HG03378 (cell line): Measurements from ENCODE around the gene LAMA2.
"Not testable (repeated sequence)": the region's sequence is repeated elsewhere in the genome, so short reads cannot be mapped to it uniquely, and the experiment has no call there.

Source experiments
- ATAC-seq: cut with Tn5 transposase; IDR thresholded peaks from one replicate; pipeline ENCODE4 v1.9.1; 2021; ENCODE audit warnings: mild to moderate bottlenecking, moderate library complexity; ENCODE audit not compliant: unreplicated experiment

Gene LAMA2

DNA sequence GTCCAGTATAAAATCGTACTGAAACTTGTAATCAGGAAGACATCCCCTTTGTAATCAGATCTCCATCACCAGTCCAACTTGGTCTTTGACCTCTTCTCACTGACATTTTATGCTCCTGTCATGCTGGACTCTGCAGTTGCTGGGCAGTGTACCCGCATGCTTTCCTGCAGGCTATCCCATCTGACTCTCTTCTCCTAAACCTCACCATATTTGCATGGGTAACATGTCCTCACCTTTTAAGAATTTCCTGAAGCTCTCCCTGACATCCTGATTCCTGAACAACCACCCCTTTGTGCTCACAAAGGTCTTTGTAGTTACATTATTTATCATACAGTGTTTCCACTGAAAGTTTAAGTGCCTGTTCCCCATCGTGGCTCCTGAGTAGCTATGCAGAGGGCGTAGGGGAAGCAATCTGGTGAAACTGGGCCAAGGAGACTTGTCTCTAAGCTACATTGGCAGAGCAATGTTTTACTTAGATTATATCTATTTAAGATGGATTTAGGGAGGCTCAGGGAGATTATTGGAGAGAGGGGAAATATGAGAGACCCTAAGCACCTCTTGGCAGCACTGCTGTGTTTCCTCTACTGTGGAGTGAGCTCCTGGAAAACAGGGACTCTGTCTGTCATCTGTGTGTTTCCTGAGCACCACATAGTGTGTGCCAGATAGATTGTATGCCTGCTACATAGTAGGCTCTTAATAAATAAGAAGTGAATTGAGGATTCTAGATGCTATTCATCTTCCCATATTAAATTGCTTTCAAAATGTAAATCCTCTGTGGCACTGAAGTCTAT is 124.0 kb downstream of the LAMA2 start:
- no peak for ATAC-seq

DNA sequence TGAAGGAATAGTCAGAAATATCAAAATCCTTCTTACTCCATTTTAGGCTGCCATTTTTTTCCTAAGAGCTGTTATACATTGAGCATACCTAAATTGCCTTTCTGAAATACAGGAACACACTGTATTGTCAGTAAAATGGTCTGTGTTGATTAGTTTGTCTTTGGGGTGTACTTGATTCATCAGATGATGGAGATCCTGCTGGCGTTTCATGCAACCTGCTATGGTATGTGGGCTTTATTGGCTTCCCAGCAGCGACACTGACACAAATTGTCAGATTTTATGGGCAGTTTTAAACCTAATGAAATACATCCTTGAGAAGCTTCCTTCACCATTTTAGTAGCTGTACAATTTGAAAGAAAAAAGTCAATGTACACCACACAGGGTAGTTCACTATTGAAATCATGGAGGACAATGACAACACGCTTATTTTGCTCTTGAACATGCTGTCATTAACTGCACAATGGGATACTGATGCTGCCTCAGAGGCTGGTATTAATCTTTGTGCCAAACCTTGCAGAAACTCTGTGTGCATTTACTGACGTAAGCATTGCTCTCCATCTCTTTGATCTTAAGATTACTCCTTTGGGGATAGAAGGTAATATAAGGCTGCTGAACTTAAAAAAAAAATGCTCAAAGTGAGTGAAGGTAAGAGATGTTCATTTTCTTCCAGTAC is 124.9 kb downstream of the LAMA2 start:
- no peak for ATAC-seq

DNA sequence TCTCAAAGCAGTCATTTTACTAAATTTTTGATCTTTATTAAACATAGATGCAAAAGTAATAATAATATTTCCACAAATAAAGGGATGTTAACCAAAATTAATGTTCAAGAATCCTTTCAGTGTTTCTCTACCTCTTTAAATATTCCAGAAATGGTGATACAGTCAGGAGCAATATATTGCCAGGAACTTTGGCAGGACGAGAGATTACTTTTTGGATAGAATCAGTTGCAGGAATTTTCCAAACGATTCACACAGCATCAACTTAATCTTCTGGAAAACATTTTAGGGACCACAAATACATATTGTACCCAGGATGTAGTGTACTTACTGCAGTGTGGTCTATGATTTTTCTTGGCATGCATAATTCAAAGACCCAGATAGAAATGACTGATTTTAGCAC is 125.7 kb downstream of the LAMA2 start:
- ATAC-seq, result no peak

DNA sequence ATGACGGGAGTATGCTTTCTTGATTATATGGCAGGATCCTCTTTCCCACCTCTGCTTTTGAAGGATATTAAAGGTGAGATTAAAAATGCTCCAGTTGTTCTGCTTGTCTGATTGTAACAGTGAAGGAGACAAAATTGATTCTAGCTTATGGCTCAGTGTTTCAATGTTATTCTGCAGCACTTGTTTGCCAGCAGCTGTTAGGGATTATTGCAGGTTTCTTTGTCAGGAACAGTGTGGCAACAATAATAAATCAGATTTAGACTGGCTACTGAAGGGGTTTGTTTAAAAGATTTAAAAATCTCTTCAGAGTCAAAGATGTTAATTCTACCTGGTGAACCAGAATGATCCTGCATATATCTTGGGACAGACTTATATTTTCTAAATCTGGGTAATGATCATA is 126.9 kb downstream of the LAMA2 start:
- no peak for ATAC-seq

DNA sequence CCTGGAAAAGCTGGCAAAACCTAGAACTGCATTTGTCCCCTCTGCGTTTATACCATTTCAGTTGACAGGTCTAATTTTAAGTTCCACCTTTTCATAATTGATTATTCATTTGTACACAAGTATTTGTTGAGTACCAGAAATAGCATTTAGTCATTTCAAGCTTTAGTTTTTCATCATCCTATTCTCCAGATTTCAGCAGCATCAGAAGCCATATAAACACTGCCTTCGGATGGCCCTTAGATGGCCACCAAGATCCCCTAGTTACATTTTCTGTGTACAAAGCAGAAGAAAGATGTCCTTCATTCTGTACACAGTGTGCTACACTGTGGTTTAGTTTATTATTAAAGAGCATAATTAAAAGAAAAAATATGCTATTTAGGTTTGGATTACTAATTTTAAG is 131.4 kb downstream of the LAMA2 start:
- no peak for ATAC-seq

DNA sequence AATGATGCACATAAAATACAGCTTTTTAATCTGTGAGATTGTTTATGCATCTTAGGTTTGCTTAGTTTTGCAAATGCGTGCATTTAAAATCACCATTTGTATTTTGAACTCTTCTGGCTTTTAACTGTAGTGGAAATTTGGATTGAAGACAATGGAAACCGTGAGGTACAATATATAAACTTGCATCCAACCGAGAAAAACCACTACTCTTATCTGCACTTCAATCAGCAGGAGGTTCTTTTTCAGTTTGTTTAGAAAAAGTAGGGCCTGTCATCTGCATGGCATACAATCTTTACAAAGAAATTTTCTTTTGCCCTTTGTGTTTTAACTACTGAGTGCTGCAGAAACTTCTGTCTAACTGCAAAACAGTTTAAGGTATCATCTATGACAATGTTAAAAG is 132.8 kb downstream of the LAMA2 start:
- no peak for ATAC-seq

DNA sequence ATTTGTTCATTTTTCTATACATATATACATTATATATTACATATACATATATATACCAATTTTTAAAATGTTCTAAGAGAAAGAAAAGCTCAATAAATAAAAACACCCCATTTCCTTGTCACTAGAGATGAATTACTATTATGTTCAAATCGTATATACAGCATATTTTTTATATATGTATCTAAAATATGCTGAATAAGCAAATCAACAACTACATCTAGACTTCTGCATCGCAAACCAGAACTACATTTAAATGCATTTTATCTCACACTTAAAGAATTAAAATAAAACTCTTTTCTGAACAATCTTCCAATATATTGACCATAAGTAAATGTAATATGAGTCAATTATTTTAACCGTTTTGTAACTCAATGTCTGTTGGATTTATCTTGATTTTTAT is 133.9 kb downstream of the LAMA2 start:
- no peak for ATAC-seq

DNA sequence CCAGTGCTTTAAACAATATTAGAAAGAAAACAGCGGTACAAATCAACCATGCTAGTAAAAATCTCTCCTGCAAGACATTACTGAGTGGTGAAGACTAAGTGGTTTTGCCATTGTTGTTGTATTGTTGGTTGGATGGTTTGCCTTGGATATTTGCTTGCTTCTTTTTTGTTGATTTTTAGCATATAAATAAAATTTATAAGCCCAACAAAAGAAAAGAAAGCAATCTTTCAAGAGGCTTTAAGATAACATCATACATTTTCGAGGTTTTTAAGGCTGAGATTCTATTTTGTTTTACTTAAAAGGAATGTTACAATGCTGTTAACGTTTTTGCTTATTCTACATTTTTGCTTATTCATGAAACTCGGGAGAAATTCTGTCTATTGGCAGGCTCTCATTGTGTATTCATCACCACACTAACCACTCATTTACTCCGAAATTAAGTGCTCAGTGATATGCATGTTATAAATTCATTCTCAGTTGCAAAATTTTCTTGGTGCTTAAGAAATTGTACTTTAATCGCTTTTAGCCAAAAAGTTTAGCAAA is 139.1 kb downstream of the LAMA2 start:
- no peak for ATAC-seq

DNA sequence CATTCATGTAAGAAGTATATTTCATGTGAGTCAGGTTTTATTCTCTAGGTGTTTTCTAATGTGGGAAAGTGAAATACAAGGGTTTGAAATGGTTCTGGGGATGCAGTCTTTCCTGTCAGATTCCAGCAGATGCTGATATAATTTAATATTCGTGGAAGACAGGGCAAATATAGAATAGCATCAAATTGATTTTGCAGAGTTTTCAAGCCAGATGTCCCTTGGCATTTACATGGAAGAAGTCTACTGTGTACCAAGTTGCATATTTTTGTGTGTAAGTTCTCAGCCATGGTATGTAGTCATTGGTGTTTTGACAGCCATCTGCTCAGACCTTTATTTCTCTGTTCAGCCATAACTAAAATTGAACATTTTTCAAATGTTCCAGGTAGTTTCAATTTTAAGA is 143.7 kb downstream of the LAMA2 start:
- no peak for ATAC-seq

DNA sequence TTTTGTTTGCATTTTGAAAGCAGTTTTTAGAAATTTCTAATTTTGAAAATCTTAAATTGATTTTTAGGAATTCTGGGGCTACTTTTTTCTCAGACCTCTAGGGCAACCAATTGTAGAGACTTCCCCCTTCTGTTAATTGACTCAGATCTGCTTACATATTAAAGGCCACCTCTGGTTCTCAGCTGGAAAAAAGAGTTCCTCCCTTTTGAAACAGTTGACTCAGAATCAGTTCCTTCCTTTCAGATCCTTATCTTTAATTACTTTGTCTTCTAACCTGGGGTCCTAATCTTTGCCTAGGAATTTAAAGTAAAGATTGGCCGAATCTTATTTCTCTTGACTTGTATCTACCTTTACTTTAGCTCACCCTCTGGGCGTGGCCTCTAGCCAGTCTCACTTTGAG is 146.8 kb downstream of the LAMA2 start:
- no peak for ATAC-seq

DNA sequence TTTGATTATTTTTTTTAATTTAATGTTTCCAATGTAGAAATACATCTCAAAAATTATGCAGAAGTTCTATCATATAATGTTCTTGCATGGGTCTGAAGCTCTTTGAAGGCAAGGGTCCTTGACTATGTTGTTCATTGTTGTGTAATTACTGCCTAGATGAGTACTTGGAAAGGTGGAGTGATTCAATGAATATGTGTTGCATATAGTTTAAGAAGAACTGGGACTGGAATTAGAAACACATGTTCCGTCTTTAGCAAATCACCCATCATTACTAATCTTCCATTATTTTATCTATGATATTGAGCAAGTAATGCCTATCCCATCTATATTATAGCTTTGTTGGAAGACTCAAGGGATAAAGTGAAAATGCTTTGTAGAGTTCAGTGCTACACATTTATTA is 147.3 kb downstream of the LAMA2 start:
- no peak for ATAC-seq

DNA sequence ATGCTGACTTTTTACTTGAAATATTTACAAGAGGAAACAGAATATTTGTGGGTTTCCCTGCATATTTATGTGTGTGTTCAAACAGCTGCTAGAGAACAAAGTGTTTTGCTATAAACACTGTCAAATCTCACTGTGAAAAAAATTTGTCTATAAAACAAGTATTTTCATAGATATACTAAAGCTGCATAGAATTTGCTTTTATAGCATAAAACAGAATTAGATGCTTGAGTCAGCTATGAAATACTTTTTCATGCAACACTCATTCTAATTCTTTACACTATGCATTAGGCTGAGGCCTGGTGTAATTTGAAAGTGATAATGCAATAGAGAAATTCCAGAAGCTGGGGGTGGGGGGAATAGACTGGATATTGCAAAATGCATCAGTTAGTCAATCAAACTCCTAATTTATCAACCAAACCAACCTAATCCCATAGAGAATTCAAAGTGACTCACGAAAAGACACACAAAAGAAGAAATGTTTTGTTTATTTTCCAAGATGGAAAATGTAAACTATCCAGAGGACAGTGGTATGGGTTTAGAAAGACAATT is 148.2 kb downstream of the LAMA2 start:
- ATAC-seq, result no peak

DNA sequence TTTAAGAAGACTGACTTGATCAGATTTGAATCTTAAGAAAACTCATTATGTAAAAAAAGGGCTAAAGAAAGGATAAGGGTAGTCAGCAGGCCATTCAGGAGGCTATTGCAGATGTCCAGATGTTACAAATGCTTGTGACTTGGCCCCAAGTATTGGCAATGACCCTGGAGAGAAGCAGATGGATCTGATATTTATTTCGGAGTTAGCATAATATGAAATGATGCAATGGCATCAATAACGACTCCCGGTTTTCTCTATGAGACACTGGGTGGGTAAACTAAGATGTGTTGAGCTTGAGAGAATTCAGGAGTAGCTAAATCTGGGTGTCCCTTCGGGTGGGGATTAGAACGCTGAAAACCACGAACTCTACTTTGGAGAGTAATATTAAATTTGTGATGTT is 149.7 kb downstream of the LAMA2 start:
- no peak for ATAC-seq

DNA sequence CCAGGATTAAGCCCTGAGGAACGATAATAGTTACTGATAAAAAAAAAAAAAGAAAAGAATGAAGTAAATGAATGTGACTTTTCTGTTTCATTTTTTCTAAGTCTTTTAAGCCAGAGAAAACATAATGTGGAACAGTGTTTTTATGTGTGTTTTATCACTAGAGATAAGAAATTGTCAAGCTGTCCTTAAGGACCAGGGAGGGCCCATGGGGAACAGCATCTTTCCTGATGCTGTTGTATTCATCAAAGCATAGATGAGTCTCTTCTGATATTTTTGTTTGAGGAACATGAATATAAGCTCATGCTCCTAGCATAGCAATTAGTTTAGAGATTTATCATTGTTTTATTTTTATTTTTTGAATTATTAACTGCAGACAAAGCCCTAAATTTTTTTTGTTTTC is 150.2 kb downstream of the LAMA2 start:
- no peak for ATAC-seq

DNA sequence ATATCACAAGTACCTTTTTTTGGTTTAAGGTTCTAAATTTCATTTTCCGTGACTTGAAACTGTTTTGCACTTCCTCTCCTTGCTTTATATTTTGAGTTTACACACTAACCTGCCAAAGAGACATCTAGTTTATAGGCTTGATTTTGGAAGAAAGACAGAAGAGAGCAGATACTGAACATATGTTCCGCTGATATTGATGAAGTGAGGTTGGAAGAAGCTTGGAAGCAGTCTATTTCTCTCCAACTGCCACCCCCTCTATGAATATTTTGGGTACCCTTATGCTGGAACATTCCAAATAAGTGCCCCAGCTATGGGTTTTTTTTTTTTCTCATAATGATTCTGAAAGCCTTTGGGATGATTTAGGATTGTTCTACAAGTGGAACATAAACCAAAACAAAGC is 150.6 kb downstream of the LAMA2 start:
- no peak for ATAC-seq

DNA sequence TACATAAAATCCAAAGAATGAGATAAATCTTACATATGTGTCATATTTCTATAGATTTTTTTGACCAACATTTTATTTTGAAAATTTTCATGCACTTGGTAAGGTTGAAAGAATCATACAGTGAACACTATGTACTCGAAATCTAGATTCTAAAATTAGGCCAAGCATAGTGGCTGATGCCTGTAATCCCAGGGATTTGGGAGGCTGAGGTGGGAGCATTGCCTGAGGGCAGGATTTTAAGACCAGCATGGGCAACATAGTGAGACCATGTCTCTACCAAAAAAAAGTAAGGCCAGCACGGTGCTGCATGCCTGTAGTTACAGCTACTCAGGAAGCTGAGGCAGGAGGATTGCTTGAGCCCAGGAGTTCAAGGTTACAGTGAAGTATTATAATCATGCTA is 158.6 kb downstream of the LAMA2 start:
- ATAC-seq, result no peak

DNA sequence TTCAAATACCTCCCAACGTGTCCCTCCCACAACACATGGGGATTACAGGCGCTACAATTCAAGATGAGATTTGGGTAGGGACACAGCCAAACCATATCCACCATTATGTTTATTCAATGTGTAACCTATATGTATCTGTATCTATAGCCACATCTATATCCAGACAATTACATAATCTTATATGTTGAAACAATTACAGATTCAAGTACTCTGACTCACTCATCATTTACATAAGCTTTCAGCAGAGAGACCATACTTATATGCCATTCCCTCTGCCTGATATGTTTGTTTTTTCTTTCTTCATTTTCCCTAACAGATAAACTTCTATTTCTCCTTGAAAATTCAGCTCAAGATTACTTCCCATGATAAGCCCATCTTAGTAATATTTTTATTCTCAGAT is 163.6 kb downstream of the LAMA2 start:
- no peak for ATAC-seq

DNA sequence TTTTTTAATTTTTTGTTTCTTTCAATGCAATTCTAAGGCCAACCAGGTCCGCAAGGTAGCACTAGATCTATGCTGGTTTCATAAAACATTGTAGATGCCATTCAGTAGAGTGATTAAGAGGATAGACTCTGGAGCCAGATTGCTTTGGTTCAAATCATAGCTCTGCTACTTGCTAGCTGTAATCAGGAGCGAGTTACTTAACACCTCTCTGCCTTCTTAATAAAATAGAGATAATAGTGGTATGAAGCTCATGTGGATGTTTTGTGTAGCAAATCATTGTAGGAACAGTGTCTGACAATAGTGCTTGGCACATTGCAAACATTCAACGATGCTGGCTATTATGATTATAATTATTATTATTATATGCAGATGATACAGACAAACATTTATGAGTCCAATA is 164.9 kb downstream of the LAMA2 start:
- no peak for ATAC-seq

DNA sequence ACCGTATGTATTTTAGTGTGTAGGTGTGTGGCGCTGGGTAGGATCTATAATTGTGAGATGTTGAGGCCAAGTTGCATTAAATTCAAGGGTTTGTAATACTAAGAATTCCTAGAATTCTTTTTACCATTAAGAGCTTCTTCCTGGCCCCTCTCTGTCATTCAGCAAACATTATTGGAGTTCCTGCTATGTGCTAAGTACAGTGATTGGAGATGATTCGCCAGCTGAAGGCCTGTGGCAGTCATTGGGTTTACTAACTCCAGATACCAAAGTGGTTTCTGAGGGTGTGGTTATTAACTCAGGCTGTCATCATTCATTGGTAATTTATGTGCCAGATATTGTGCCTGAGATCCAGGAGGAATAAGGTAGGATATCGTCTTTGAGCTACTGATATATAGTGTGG is 167.1 kb downstream of the LAMA2 start:
- ATAC-seq, result no peak

DNA sequence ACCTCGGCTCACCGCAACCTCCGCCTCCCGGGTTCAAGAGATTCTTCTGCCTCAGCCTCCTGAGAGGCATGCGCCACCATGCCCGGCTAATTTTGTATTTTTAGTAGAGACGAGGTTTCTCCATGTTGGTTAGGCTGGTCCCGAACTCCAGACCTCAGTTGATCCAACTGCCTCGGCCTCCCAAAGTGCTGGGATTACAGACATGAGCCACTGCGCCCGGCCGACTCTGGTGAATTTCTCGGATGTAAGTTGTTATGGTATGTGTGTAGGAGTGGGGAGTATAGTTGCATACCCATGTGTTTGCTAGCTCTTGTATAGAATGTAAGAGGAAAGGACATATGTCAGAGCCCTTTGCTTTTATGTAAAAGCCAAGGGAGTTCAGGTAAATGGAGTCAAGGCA is 170.2 kb downstream of the LAMA2 start:
- ATAC-seq, result not testable (repeated sequence)

DNA sequence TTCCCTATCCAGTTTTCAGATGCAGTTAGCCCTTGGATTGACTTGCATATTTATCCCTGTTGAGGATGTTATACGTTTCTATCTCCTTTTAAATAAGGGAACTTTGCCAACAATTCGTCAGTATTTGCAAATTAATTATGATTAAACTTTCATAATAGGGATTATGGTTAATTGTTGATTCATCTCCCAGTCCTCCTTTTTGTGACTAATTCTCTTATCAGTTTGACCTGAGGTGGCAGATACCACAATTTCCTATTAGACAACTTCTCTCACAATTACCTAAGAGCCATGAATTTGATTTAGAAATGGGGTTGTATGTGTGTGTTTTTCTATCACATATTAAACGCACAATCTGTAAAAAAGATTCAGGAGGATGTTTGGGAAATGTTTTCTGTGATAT is 172.9 kb downstream of the LAMA2 start:
- no peak for ATAC-seq

DNA sequence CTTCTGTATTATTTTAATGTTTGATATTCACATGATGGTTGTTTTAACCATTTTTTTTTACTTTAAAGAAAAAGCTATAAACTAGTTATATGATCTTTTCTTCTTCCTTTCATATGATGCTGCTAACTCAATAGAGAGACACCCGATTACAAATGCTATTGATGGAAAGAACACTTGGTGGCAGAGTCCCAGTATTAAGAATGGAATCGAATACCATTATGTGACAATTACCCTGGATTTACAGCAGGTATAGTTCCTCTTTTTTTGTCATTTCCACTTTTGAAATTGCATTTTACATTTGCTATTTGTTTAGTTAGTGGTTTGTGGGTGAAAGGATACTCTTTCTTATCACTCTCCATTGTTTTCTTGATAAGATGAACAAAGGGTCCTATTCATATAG is 176.7 kb downstream of the LAMA2 start:
- ATAC-seq, result no peak
